CD4-positive, CD25-positive, alpha-beta regulatory T cell (primary cell): ENCODE measurements around the gene DOCK11. TPM values are rescaled to one million over a fixed set of nuclear protein-coding genes. Genes with fewer than 3 reads are reported as not detected.

ENCODE experiments used
- ATAC-seq, 2 donors: fragments of 150-1000 bp; cut with Tn5 transposase; one replicate each; pipeline ENCODE4 v1.10.0; 2021; ENCODE audit warnings: low read depth in 2 of 2, moderate number of reproducible peaks in 2 of 2, moderate library complexity in 1 of 2
- DNase-seq, 3 donors: peaks; one replicate each; pipeline versions ENCODE4 v3.0.0 to v3.0.0-alpha.2; 2012 to 2022; ENCODE audit warnings: mixed read lengths in 1 of 3
- H3K27ac ChIP-seq: one replicate; pipeline ENCODE4 v1.7.0; 2013; ENCODE audit warnings: mild to moderate bottlenecking, low read length; ENCODE audit not compliant: insufficient read depth, poor library complexity, severe bottlenecking
- H3K27me3 ChIP-seq: one replicate; pipeline ENCODE4 v1.7.0; 2013; ENCODE audit warnings: low read length; ENCODE audit not compliant: control insufficient read depth, insufficient read depth
- H3K36me3 ChIP-seq: one replicate; pipeline ENCODE4 v1.7.0; 2013; ENCODE audit warnings: mild to moderate bottlenecking, low read length, moderate library complexity; ENCODE audit not compliant: control insufficient read depth, insufficient read depth
- H3K4me1 ChIP-seq: 2 replicates; pipeline ENCODE4 v1.7.0; 2013; ENCODE audit warnings: mild to moderate bottlenecking, low read length; ENCODE audit not compliant: insufficient read depth, control insufficient read depth, poor library complexity, severe bottlenecking
- H3K4me3 ChIP-seq: one replicate; pipeline ENCODE4 v1.7.0; 2013; ENCODE audit warnings: low read depth, mild to moderate bottlenecking, low read length, moderate library complexity
- H3K9me3 ChIP-seq, 2 experiments: 1 replicate in 1 of 2; 2 replicates in 1 of 2; pipeline ENCODE4 v1.7.0; 2013; ENCODE audit warnings: low read length in 2 of 2, mild to moderate bottlenecking in 1 of 2, moderate library complexity in 1 of 2; ENCODE audit not compliant: control insufficient read depth in 2 of 2
- H3K27ac Mint-ChIP-seq, 3 donors: one replicate each; pipeline ENCODE4 v1.8.0; 2020 to 2022; ENCODE audit warnings: mild to moderate bottlenecking in 3 of 3, mixed read lengths in 3 of 3, moderate library complexity in 2 of 3
- H3K27me3 Mint-ChIP-seq: one replicate; pipeline ENCODE4 v1.8.0; 2022; ENCODE audit warnings: mild to moderate bottlenecking, mixed read lengths
- H3K36me3 Mint-ChIP-seq: one replicate; pipeline ENCODE4 v1.8.0; 2020; ENCODE audit warnings: mixed read lengths
- H3K4me1 Mint-ChIP-seq, 4 donors: one replicate each; pipeline ENCODE4 v1.8.0; 2020 to 2022; ENCODE audit warnings: mixed read lengths in 4 of 4, mild to moderate bottlenecking in 1 of 4
- H3K4me3 Mint-ChIP-seq, 4 donors: one replicate each; pipeline ENCODE4 v1.8.0; 2020 to 2022; ENCODE audit warnings: mild to moderate bottlenecking in 4 of 4, mixed read lengths in 4 of 4, moderate library complexity in 3 of 4
- H3K9me3 Mint-ChIP-seq, 7 donors: one replicate each; pipeline ENCODE4 v1.8.0; 2020 to 2022; ENCODE audit warnings: mixed read lengths in 7 of 7, mild to moderate bottlenecking in 3 of 7, moderate library complexity in 2 of 7
- polyA plus RNA-seq, 4 donors: library from polyadenylated mRNA; unstranded; fragments of 300-500 nt; fragmentation: Illumina TruSeq; gene quantifications; one replicate each; pipeline ENCODE4 v1.2.3, GENCODE V29; 2021
- total RNA-seq: library from RNA; stranded (reverse); gene quantifications from one replicate; pipeline ENCODE4 v1.2.3, GENCODE V29; 2022

Gene DOCK11
- total and polyA plus RNA-seq, 5 donors from 2014 or later: 26.5 to 126 (median 35.2) TPM

GRCh38 chrX:118665204-118665603 lies 169.6 kb downstream of the DOCK11 start:
- peaks cover 9% of the 10 kb centered on the region for H3K36me3 Mint-ChIP-seq
- H3K9me3 Mint-ChIP-seq: no peaks in the 10 kb centered on the region
- no peak for DNase-seq
- no peaks in the 10 kb centered on the region for H3K27me3 Mint-ChIP-seq
- ATAC-seq: no peak
- no peaks in the 10 kb centered on the region for H3K27me3 ChIP-seq
- H3K4me1 Mint-ChIP-seq: peaks cover 0 to 4% (median 1%) of the 10 kb centered on the region in 4 donors
- H3K4me3 Mint-ChIP-seq: no peak overlapping the region
- H3K4me3 ChIP-seq: no peak overlapping the region
- H3K36me3 ChIP-seq: peaks cover 63% of the 10 kb centered on the region
- H3K4me1 ChIP-seq: no peaks in the 10 kb centered on the region
- no peak overlapping the region for H3K27ac ChIP-seq
- no peaks in the 10 kb centered on the region for H3K9me3 ChIP-seq
- peak overlapping the region in 1 of 3 donors; percentile 52 for H3K27ac Mint-ChIP-seq

DNA sequence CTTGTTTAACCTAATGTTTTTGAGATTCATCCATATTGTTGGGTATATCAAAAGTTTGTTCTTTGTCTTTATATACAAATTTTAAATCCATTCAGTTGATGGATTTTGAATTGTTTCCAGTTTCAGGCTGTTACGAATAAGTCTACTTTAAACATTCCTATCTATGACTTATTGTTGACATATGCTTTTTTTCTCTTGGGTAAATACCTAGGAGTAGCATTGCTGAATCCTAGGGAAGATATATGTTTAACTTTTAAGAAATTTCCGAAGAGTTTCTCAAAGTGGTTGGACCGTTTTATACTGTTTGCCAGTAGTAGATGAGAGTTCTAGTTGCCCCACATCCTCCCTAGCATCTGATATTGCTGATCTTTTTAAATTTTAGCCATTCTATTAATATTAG lies 170.9 kb downstream of the DOCK11 start:
- Histone ChIP-seq H3K27me3 (no peaks in the 10 kb centered on the region), H3K36me3 (peaks cover 66% of the 10 kb centered on the region), H3K27ac (no peak overlapping the region), H3K4me3 (no peak overlapping the region), H3K4me1 (no peaks in the 10 kb centered on the region), H3K9me3 (no peaks in the 10 kb centered on the region)
- Mint-ChIP-seq H3K27me3 (no peaks in the 10 kb centered on the region), H3K36me3 (peaks cover 9% of the 10 kb centered on the region), H3K27ac (no peak overlapping the region), H3K9me3 (no peaks in the 10 kb centered on the region), H3K4me1 (peaks cover 0 to 4% (median 1%) of the 10 kb centered on the region in 4 donors), H3K4me3 (no peak overlapping the region)
- no peak for DNase-seq
- ATAC-seq: no peak

- peaks cover 7% of the 10 kb centered on the region for H3K36me3 Mint-ChIP-seq
- H3K27ac Mint-ChIP-seq: no peak overlapping the region
- no peak for DNase-seq
Measured at GRCh38 chrX:118669435-118669834, 173.8 kb downstream of the DOCK11 start.

GRCh38 chrX:118675326-118675965 lies 179.8 kb downstream of the DOCK11 start:
- H3K36me3 Mint-ChIP-seq: peaks cover 7% of the 10 kb centered on the region
- H3K4me3 ChIP-seq: no peak overlapping the region

More at GRCh38 chrX:118669435-118669834, 173.8 kb downstream of the DOCK11 start:
- peaks cover 0 to 4% (median 0%) of the 10 kb centered on the region in 4 donors for H3K4me1 Mint-ChIP-seq
- Histone ChIP-seq H3K27me3 (no peaks in the 10 kb centered on the region), H3K4me1 (no peaks in the 10 kb centered on the region), H3K27ac (no peak overlapping the region), H3K36me3 (peaks cover 61% of the 10 kb centered on the region), H3K9me3 (no peaks in the 10 kb centered on the region), H3K4me3 (no peak overlapping the region)
- no peak overlapping the region for H3K4me3 Mint-ChIP-seq
- H3K9me3 Mint-ChIP-seq: no peaks in the 10 kb centered on the region
- no peak for ATAC-seq
- H3K27me3 Mint-ChIP-seq: no peaks in the 10 kb centered on the region

DNA sequence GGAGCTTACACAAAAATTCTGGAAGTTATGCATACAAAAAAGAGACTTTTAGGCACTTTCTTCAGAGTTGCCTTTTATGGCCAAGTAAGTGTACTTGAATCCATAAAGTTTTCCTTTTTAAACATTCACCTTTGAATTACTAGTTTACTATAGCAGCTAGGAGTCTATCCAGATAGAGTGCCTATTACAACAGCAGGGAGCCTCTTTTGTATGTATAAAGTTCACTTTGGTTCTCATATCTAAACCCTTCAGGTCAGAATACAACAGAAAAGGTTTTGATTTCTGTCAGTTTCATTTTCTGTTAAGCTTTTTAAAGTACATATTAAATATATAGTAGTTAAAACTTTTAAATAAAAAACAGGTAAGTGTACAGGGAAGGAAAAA lies 180.3 kb downstream of the DOCK11 start:
- Histone ChIP-seq H3K4me1 (no peaks in the 10 kb centered on the region), H3K9me3 (no peaks in the 10 kb centered on the region), H3K4me3 (no peak overlapping the region), H3K27me3 (no peaks in the 10 kb centered on the region), H3K36me3 (peaks cover 68% of the 10 kb centered on the region), H3K27ac (no peak overlapping the region)
- H3K4me1 Mint-ChIP-seq: peaks cover 0 to 2% (median 0%) of the 10 kb centered on the region in 4 donors
- no peak for DNase-seq
- H3K9me3 Mint-ChIP-seq: no peaks in the 10 kb centered on the region
- no peak for ATAC-seq
- H3K4me3 Mint-ChIP-seq: no peak overlapping the region
- no peaks in the 10 kb centered on the region for H3K27me3 Mint-ChIP-seq
- H3K27ac Mint-ChIP-seq: no peak overlapping the region
- peaks cover 7% of the 10 kb centered on the region for H3K36me3 Mint-ChIP-seq

More at GRCh38 chrX:118675326-118675965, 179.8 kb downstream of the DOCK11 start:
- Mint-ChIP-seq H3K27ac (no peak overlapping the region), H3K27me3 (no peaks in the 10 kb centered on the region), H3K4me1 (peaks cover 0 to 2% (median 0%) of the 10 kb centered on the region in 4 donors), H3K4me3 (no peak overlapping the region), H3K9me3 (no peaks in the 10 kb centered on the region)
- H3K9me3 ChIP-seq: no peaks in the 10 kb centered on the region
- no peaks in the 10 kb centered on the region for H3K27me3 ChIP-seq
- no peak for DNase-seq
- peaks cover 67% of the 10 kb centered on the region for H3K36me3 ChIP-seq
- no peak overlapping the region for H3K27ac ChIP-seq
- no peak for ATAC-seq
- no peaks in the 10 kb centered on the region for H3K4me1 ChIP-seq

- Histone ChIP-seq H3K27ac (no peak overlapping the region), H3K36me3 (peaks cover 68% of the 10 kb centered on the region), H3K27me3 (no peaks in the 10 kb centered on the region), H3K9me3 (no peaks in the 10 kb centered on the region), H3K4me3 (no peak overlapping the region), H3K4me1 (no peaks in the 10 kb centered on the region)
- Mint-ChIP-seq H3K4me1 (peaks cover 0 to 2% (median 0%) of the 10 kb centered on the region in 4 donors), H3K9me3 (no peaks in the 10 kb centered on the region), H3K27ac (no peak overlapping the region), H3K27me3 (no peaks in the 10 kb centered on the region), H3K36me3 (peaks cover 3% of the 10 kb centered on the region), H3K4me3 (no peak overlapping the region)
- no peak for ATAC-seq
- no peak for DNase-seq
Measured at GRCh38 chrX:118677318-118677717, 181.7 kb downstream of the DOCK11 start.

- ATAC-seq: no peak
- Mint-ChIP-seq H3K4me1 (no peaks in the 10 kb centered on the region), H3K27ac (no peak overlapping the region), H3K9me3 (no peaks in the 10 kb centered on the region), H3K4me3 (no peak overlapping the region), H3K36me3 (no peaks in the 10 kb centered on the region), H3K27me3 (no peaks in the 10 kb centered on the region)
- DNase-seq: no peak
- Histone ChIP-seq H3K4me3 (no peak overlapping the region), H3K36me3 (peaks cover 72% of the 10 kb centered on the region), H3K4me1 (no peaks in the 10 kb centered on the region), H3K9me3 (no peaks in the 10 kb centered on the region), H3K27ac (no peak overlapping the region), H3K27me3 (no peaks in the 10 kb centered on the region)
Measured at GRCh38 chrX:118679290-118679689, 183.7 kb downstream of the DOCK11 start.
